ENCODE results near the gene CLDN7.

Gene CLDN7

DNA sequence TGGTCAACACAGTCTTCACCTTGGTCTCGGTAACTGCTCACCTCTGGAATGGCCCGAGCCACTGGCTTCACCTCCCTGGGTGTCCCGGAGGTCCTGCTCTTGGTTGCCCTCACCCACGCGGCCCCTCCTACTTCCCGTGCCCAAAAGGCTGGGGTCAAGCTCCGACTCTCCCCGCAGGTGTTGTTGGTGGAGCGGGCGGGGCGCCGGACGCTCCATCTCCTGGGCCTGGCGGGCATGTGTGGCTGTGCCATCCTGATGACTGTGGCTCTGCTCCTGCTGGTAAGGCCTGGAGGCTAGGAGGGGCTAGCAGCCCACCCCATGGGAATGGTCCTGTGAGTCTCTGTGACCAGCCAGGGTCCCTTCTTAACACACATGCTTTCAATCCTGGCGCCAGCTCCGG is 22.6 kb upstream of the CLDN7 start:
- no peaks in the 10 kb centered on the region for H3K27me3 ChIP-seq (ENCODE audit: low read depth, low read length)
- H3K4me3 ChIP-seq (ENCODE audit: low read depth in 1 of 2, low read length in 2 of 2): no peak overlapping the region
- peaks cover 3 to 28% of the 10 kb centered on the region in 2 donors for H3K36me3 ChIP-seq (ENCODE audit: control insufficient read depth in 1 of 2, insufficient read depth in 2 of 2, low read length in 2 of 2)
- H3K27ac ChIP-seq (ENCODE audit: low read length): no peak overlapping the region
- peaks cover 0 to 41% of the 10 kb centered on the region in 2 donors for H3K4me1 ChIP-seq (ENCODE audit: control insufficient read depth in 1 of 2, insufficient read depth in 2 of 2, low read length in 2 of 2)
- no peaks in the 10 kb centered on the region for H3K9me3 ChIP-seq (ENCODE audit: control insufficient read depth in 1 of 2, low read length in 2 of 2)

DNA sequence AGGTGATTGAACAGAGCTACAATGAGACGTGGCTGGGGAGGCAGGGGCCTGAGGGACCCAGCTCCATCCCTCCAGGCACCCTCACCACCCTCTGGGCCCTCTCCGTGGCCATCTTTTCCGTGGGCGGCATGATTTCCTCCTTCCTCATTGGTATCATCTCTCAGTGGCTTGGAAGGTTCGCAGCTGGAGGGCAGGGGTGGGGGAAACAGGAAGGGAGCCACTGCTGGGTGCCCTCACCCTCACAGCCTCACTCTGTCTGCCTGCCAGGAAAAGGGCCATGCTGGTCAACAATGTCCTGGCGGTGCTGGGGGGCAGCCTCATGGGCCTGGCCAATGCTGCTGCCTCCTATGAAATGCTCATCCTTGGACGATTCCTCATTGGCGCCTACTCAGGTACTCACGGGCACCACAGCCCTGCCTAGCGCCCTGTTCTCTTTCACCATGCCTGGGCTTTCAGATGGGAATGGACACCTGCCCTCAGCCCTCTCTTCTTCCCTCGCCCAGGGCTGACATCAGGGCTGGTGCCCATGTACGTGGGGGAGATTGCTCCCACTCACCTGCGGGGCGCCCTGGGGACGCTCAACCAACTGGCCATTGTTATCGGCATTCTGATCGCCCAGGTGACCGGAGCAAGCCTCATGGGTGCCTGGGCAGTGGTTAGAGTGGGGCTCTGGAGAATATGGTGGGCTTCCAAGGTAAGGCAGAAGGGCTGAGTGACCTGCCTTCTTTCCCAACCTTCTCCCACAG is 21.4 kb upstream of the CLDN7 start:
- H3K9me3 ChIP-seq (ENCODE audit: control insufficient read depth in 1 of 2, low read length in 2 of 2): no peaks in the 10 kb centered on the region
- H3K27ac ChIP-seq (ENCODE audit: low read length): peak overlapping the region; percentile 67
- H3K36me3 ChIP-seq (ENCODE audit: control insufficient read depth in 1 of 2, insufficient read depth in 2 of 2, low read length in 2 of 2): peaks cover 3 to 28% of the 10 kb centered on the region in 2 donors
- H3K4me3 ChIP-seq (ENCODE audit: low read depth in 1 of 2, low read length in 2 of 2): peak overlapping the region in 1 of 2 donors; percentile 68
- peaks cover 0 to 41% of the 10 kb centered on the region in 2 donors for H3K4me1 ChIP-seq (ENCODE audit: control insufficient read depth in 1 of 2, insufficient read depth in 2 of 2, low read length in 2 of 2)
- no peaks in the 10 kb centered on the region for H3K27me3 ChIP-seq (ENCODE audit: low read depth, low read length)

DNA sequence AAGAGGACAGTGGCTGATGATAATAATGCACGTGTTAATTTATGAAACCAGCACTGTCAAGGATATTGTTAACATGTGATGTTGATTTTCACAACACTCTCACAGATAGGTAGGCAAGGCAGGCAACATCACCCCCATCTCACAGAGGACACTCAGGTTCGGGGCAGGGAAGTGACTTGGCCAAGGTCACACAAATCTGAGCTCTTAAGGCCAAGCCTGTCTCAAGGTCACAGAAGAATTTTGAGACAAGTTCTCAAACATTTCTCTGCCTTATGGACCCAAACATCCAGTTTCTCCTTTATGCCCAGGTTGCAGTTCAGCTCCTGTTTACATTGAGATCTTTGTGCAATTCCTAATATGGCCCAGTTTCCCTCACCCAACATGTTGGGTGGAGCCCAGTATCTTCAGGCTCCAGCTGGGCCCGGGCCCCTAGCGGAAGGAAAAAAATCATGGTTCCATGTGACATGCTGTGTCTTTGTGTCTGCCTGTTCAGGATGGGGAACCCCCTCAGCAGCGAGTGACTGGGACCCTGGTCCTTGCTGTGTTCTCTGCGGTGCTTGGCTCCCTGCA is 20.6 kb upstream of the CLDN7 start:
- peaks cover 0 to 41% of the 10 kb centered on the region in 2 donors for H3K4me1 ChIP-seq (ENCODE audit: control insufficient read depth in 1 of 2, insufficient read depth in 2 of 2, low read length in 2 of 2)
- no peaks in the 10 kb centered on the region for H3K27me3 ChIP-seq (ENCODE audit: low read depth, low read length)
- H3K9me3 ChIP-seq (ENCODE audit: control insufficient read depth in 1 of 2, low read length in 2 of 2): no peaks in the 10 kb centered on the region
- peak overlapping the region; percentile 53 to 68 for H3K4me3 ChIP-seq (ENCODE audit: low read depth in 1 of 2, low read length in 2 of 2)
- peaks cover 3 to 28% of the 10 kb centered on the region in 2 donors for H3K36me3 ChIP-seq (ENCODE audit: control insufficient read depth in 1 of 2, insufficient read depth in 2 of 2, low read length in 2 of 2)
- peak overlapping the region; percentile 67 for H3K27ac ChIP-seq (ENCODE audit: low read length)

DNA sequence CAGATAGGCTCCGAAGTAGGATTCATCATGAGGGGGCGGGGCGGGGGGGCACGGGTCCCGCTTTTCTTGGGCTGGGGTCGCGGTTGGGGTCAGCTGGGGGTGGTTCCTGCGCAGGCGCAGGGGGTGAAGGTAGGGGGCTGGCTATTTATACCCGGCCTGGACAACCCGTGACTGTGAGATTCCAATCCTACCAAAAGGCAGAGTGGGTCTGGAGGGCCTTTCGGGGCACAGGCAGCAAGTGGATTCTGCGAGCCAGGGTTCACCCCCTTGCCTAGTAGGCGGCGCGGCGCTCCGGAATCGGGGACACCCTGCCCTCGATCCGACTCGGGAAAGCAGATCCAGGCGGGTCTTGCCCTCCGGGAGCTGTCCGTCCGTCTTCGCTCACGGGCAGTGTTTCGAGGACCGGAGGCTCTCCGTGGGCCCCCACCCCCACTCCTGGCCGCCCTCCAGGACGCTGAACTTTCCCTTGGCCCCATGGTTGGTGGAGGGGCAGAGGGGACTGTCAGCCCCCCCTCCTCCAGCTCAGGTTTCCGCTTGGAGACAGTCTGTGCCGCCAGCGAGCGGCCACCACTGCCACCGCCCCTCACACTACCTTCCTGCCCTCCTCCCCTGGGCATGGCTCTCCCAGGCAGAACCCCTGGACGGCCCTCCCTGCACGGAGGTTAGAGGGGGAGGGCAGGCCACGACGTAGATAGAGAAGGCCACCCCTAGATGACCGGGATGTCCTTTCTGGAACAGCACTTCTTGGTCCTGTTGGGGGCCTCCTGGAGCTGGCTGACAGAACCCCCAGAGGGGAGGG is 19.9 kb upstream of the CLDN7 start:
- Histone ChIP-seq H3K9me3 (ENCODE audit: control insufficient read depth in 1 of 2, low read length in 2 of 2) (no peaks in the 10 kb centered on the region), H3K36me3 (ENCODE audit: control insufficient read depth in 1 of 2, insufficient read depth in 2 of 2, low read length in 2 of 2) (peaks cover 3 to 25% of the 10 kb centered on the region in 2 donors), H3K27ac (ENCODE audit: low read length) (peak overlapping the region; percentile 67), H3K27me3 (ENCODE audit: low read depth, low read length) (no peaks in the 10 kb centered on the region), H3K4me1 (ENCODE audit: control insufficient read depth in 1 of 2, insufficient read depth in 2 of 2, low read length in 2 of 2) (peaks cover 0 to 41% of the 10 kb centered on the region in 2 donors), H3K4me3 (ENCODE audit: low read depth in 1 of 2, low read length in 2 of 2) (peak overlapping the region; percentile 53 to 68)

DNA sequence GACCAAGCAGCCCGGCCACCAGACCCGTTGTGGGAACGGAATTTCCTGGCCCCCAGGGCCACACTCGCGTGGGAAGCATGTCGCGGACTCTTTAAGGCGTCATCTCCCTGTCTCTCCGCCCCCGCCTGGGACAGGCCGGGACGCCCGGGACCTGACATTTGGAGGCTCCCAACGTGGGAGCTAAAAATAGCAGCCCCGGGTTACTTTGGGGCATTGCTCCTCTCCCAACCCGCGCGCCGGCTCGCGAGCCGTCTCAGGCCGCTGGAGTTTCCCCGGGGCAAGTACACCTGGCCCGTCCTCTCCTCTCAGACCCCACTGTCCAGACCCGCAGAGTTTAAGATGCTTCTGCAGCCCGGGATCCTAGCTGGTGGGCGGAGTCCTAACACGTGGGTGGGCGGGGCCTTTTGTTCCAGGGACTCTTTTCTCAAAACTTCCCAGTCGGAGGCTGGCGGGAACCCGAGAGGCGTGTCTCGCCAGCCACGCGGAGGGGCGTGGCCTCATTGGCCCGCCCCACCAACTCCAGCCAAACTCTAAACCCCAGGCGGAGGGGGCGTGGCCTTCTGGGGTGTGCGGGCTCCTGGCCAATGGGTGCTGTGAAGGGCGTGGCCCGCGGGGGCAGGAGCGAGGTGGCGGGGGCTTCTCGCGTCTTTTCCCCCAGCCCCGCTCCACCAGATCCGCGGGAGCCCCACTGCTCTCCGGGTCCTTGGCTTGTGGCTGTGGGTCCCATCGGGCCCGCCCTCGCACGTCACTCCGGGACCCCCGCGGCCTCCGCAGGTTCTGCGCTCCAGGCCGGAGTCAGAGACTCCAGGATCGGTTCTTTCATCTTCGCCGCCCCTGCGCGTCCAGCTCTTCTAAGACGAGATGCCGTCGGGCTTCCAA is 19.0 kb upstream of the CLDN7 start, which contains the start of gene SLC2A4:
TSS of gene SLC2A4 (plus strand) at position 645 of the 879 bp plus-strand sequence. CDS start at position 862, 217 bp downstream.
- H3K36me3 ChIP-seq (ENCODE audit: control insufficient read depth in 1 of 2, insufficient read depth in 2 of 2, low read length in 2 of 2): peaks cover 3 to 21% of the 10 kb centered on the region in 2 donors
- no peaks in the 10 kb centered on the region for H3K27me3 ChIP-seq (ENCODE audit: low read depth, low read length)
- peak within 1 kb of the TSS; percentile 86 for H3K27ac ChIP-seq (ENCODE audit: low read length)
- no peaks in the 10 kb centered on the region for H3K9me3 ChIP-seq (ENCODE audit: control insufficient read depth in 1 of 2, low read length in 2 of 2)
- peaks cover 0 to 41% of the 10 kb centered on the region in 2 donors for H3K4me1 ChIP-seq (ENCODE audit: control insufficient read depth in 1 of 2, insufficient read depth in 2 of 2, low read length in 2 of 2)
- H3K4me3 ChIP-seq (ENCODE audit: low read depth in 1 of 2, low read length in 2 of 2): peak within 1 kb of the TSS; percentile 66 to 68

DNA sequence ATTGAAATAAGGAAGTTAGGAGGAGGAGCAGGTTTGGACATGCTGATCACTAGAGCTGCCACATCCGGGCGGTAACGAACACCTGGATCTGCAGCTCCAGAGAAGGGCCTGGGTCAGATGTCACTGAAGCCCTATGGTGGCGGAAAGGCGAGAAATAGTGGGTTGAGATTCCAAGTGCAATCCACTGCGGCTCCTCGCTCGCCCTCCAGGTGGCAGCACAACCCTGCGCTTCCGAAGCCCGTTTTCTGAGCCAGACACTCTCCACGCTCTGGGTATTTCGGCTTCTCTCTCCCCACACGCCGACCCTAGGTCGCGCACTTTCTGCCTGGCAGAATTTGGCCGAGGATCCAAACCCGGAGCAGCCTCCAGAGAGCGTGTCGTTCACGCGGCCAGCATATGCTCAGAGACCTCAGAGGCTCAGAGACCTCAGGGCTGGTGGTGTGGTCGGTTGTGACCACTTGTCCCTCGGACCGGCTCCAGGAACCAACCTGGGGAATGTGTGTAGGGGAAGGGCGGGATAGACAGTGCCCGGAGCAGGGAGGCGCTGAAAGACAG is 18.3 kb upstream of the CLDN7 start:
- H3K27me3 ChIP-seq (ENCODE audit: low read depth, low read length): no peaks in the 10 kb centered on the region
- H3K4me3 ChIP-seq (ENCODE audit: low read depth in 1 of 2, low read length in 2 of 2): peak overlapping the region; percentile 66 to 68
- H3K36me3 ChIP-seq (ENCODE audit: control insufficient read depth in 1 of 2, insufficient read depth in 2 of 2, low read length in 2 of 2): peaks cover 3 to 18% of the 10 kb centered on the region in 2 donors
- no peaks in the 10 kb centered on the region for H3K9me3 ChIP-seq (ENCODE audit: control insufficient read depth in 1 of 2, low read length in 2 of 2)
- peak overlapping the region; percentile 86 for H3K27ac ChIP-seq (ENCODE audit: low read length)
- H3K4me1 ChIP-seq (ENCODE audit: control insufficient read depth in 1 of 2, insufficient read depth in 2 of 2, low read length in 2 of 2): peaks cover 0 to 41% of the 10 kb centered on the region in 2 donors

DNA sequence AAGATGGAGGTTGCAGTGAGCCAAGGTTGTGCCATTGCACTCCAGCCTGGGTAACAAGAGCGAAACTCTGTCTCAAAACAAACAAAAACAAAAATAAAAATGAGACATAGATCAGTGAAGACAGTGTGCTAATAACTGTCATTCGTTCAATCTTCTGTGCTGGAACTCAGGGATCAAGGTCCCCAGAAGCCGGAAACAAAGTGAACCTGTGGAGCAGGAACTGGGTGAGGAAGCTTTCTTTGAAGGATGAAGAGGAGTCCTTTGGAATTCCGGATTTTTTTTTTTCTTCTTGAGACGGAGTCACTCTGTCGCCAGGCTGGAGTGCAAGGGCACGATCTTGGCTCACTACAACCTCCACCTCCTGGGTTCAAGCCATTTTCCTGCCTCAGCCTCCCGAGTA is 17.2 kb upstream of the CLDN7 start:
- Histone ChIP-seq H3K36me3 (ENCODE audit: control insufficient read depth in 1 of 2, insufficient read depth in 2 of 2, low read length in 2 of 2) (peaks cover 3 to 7% of the 10 kb centered on the region in 2 donors), H3K4me3 (ENCODE audit: low read depth in 1 of 2, low read length in 2 of 2) (no peak overlapping the region), H3K4me1 (ENCODE audit: control insufficient read depth in 1 of 2, insufficient read depth in 2 of 2, low read length in 2 of 2) (peaks cover 0 to 31% of the 10 kb centered on the region in 2 donors), H3K9me3 (ENCODE audit: control insufficient read depth in 1 of 2, low read length in 2 of 2) (no peaks in the 10 kb centered on the region), H3K27me3 (ENCODE audit: low read depth, low read length) (no peaks in the 10 kb centered on the region), H3K27ac (ENCODE audit: low read length) (no peak overlapping the region)

DNA sequence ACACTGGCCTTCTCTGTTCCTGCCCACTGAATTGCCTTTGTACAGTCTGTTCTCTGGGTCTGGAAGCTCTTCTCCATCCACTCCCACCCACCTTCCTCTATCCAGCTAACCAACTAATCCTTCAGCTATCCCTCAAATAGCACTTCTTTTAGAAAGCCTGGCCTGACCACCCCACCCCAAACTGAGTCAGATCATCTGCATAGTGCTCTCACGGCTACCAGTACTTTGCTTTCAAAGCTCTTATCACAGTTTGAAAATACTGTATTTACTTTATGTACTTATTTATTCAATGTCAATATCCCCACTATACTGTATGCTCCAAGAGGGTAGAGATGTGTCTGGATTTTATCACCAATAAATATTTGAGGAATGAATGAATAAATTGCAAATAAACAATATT is 4.5 kb upstream of the CLDN7 start:
- Histone ChIP-seq H3K36me3 (ENCODE audit: control insufficient read depth in 1 of 2, insufficient read depth in 2 of 2, low read length in 2 of 2) (no peaks in the 10 kb centered on the region), H3K4me1 (ENCODE audit: control insufficient read depth in 1 of 2, insufficient read depth in 2 of 2, low read length in 2 of 2) (peaks cover 0 to 19% of the 10 kb centered on the region in 2 donors), H3K27ac (ENCODE audit: low read length) (no peak overlapping the region), H3K9me3 (ENCODE audit: control insufficient read depth in 1 of 2, low read length in 2 of 2) (no peaks in the 10 kb centered on the region), H3K27me3 (ENCODE audit: low read depth, low read length) (peaks cover 22% of the 10 kb centered on the region), H3K4me3 (ENCODE audit: low read depth in 1 of 2, low read length in 2 of 2) (no peak overlapping the region)

DNA sequence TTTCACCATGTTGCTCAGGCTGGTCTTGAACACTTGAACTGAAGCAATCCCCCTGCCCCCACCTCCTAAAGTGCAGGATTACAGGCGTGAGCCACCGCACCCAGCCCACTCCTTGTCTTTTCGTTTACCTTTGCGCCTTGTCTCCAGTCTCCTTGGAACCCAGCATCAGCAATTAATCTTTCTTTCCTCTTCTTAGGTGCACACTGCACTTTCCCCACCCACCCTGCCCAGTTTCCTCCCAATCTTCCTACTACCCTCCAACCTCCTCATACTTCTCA is 1.5 kb upstream of the CLDN7 start:
- peaks cover 28% of the 10 kb centered on the region for H3K27me3 ChIP-seq (ENCODE audit: low read depth, low read length)
- H3K27ac ChIP-seq (ENCODE audit: low read length): peak overlapping the region; percentile 88
- peaks cover 0 to 32% of the 10 kb centered on the region in 2 donors for H3K4me1 ChIP-seq (ENCODE audit: control insufficient read depth in 1 of 2, insufficient read depth in 2 of 2, low read length in 2 of 2)
- no peak overlapping the region for H3K4me3 ChIP-seq (ENCODE audit: low read depth in 1 of 2, low read length in 2 of 2)
- H3K9me3 ChIP-seq (ENCODE audit: control insufficient read depth in 1 of 2, low read length in 2 of 2): no peaks in the 10 kb centered on the region
- peaks cover 9% of the 10 kb centered on the region in 2 donors for H3K36me3 ChIP-seq (ENCODE audit: control insufficient read depth in 1 of 2, insufficient read depth in 2 of 2, low read length in 2 of 2)

DNA sequence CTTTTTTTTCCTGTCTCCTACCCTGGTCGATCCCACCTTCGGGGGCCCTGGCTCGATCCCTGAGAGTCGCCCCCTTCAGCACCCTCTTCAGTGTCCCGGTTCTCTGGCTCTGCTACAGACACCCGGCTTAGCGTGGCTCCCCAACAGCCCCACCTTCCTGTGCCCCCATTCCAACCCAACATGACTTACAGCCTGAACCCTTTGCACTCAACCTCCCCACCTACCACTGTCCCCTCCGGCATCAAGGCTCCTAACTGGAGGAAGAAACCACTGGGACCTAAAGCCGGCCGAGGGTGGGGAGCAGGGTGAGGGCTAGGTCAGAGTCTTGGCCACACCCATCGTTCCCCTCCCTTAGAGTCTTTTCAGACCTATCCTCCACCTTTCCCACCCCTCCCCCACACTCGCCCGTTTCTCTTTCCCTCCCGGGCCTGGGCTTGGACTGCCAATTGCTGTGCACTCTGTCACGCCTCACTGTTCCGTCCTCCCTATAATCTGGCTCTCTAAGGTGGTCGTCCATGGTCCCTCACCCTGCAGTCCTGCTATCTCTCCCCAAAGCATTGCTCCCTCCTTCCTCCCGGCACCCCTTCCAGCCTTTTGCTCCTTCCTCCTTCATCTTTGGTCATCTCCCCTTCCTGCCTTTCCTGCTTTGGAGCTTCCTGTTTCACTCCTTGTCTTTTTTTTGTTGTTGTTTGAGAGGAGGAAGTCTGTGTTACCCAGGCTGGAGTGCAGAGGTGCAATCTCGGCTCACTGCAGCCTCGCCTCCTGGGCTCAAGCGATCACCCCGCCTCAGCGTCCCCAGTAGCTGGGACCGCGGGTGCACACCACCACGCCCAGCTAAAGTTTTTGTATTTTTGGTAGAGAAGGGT is 890 bp upstream of the CLDN7 start:
- Histone ChIP-seq H3K36me3 (ENCODE audit: control insufficient read depth in 1 of 2, insufficient read depth in 2 of 2, low read length in 2 of 2) (peaks cover 14% of the 10 kb centered on the region in 2 donors), H3K4me3 (ENCODE audit: low read depth in 1 of 2, low read length in 2 of 2) (peak overlapping the region; percentile 35 to 56), H3K27me3 (ENCODE audit: low read depth, low read length) (peaks cover 28% of the 10 kb centered on the region), H3K4me1 (ENCODE audit: control insufficient read depth in 1 of 2, insufficient read depth in 2 of 2, low read length in 2 of 2) (peaks cover 0 to 32% of the 10 kb centered on the region in 2 donors), H3K27ac (ENCODE audit: low read length) (peak overlapping the region; percentile 88), H3K9me3 (ENCODE audit: control insufficient read depth in 1 of 2, low read length in 2 of 2) (no peaks in the 10 kb centered on the region)

All from muscle layer of duodenum (tissue), 2 donors.